NCI-H1417 treated with DMSO at 0.1 percent for 48 hours (cell line): ENCODE results near the gene EIF3J.
A peak's percentile ranks its signal among the peaks of the same experiment; 100 is the strongest.
"Not testable (repeated sequence)": the region's sequence is repeated elsewhere in the genome, so short reads cannot be mapped to it uniquely, and the experiment has no call there.

ENCODE experiments used
- DNase-seq: peaks from one replicate; lab custom pipeline; 2025; lab: John Stamatoyannopoulos, UW

Gene EIF3J, protein sequence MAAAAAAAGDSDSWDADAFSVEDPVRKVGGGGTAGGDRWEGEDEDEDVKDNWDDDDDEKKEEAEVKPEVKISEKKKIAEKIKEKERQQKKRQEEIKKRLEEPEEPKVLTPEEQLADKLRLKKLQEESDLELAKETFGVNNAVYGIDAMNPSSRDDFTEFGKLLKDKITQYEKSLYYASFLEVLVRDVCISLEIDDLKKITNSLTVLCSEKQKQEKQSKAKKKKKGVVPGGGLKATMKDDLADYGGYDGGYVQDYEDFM

DNA sequence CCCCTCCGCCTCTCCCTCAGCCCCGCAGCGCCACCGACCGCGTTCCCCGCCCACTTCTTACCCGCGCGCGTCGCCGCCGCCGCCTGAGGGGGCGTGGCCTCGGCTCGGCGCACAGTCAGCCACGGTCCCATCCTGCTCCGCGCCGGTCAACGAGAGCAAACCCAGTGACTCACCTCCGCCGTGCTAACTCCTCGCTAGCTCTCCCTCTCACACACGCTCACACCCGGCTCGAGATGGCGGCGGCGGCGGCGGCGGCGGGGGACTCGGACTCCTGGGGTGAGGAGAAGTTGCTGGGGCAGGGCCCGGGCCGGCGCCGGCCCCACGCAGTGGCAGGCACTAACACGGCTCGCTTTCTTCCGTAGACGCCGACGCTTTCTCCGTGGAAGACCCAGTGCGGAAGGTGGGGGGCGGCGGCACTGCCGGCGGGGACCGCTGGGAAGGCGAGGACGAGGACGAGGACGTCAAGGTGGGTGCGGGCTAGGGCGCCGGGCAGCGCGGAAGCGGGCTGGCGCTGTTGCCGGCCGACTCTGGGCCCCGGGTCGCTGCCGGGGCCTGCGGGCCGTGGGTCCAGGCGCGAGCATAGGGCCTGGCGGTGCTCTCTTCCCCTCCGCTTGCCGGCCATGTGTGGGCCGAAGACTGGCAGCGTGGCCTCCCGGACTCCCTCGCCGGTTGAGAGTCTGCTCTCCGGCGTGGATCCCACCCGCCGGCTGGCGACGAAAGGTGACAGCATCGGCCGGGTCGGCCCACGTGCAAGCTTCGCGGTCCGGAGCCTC, at the start of gene EIF3J:
EIF3J (plus strand) TSS at position 186 of the 773 bp plus-strand sequence; CDS start at position 234, 48 bp downstream.
- peak; percentile 75 for DNase-seq

DNA sequence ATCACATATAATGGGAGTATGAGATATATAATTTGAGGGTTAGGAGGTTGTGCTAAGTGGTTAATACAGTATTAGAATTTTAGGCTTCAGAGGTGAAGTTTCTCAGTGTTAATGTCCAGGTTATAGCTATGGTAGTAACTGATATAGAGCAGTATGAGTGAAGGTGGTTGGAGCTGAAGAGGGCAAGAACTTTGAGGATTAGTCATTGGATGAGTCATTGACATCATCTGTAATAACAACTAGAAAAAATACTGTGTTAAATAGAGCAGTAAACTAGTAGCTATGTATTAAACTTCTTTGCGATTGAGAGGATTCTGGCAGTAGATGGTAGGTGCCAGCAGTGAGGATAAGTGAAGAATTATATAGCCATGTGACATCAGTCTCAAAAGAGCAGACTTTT, 47.5 kb upstream of the EIF3J start:
- DNase-seq, result no peak

DNA sequence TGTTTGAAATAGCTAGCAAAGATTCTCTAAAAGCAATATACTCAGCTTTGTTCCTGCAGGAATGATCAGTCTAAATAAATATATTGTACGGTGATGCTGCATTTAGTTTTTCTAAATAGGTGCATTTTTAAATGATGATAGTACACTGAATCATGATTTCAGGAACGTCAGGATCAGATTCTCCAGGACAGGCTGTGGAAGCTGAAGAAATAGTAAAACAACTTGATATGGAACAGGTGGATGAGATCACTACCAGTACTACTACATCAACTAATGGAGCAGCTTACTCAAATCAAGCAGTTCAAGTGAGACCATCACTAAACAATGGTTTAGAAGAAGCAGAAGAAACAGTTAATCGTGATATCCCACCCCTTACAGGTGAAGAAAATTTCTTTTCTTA, 46.3 kb upstream of the EIF3J start:
- DNase-seq, result no peak

DNA sequence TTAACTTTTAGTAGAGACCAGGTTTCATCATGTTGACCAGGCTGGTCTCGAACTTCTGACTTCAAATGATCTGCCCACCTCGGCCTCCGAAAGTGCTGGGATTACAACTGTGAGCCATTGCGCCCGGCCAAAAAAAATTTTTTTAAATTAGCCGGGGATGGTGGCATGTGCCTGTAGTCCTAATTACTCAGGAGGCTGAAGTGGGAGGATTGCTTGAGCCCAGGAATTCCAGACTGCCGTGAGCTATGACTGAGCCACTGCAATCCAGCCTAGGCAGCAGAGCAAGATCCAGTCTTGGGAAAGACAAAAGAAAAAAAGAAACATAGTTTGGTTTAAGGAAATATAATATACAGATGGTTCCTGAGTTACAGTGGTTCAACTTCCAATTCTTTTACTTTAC, 44.9 kb upstream of the EIF3J start:
- no peak for DNase-seq

DNA sequence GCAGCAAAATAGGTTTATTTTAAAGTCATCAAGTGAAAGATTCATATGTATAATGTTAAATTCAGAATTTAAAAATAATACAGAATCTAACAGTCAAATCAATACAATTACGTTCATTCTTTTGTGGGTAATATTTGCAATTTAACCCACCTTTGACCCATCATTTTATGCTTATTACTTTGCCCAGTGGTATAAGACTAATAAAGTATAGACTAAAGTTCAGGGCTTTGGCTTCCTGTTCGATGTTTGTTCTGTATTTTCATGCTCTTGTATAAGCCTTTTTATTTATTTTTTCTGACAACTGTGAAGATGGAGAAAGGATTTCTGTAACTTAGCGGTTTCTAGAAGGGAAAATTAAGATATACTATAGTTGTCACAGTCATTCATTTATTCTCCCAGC, 44.3 kb upstream of the EIF3J start:
- no peak for DNase-seq

DNA sequence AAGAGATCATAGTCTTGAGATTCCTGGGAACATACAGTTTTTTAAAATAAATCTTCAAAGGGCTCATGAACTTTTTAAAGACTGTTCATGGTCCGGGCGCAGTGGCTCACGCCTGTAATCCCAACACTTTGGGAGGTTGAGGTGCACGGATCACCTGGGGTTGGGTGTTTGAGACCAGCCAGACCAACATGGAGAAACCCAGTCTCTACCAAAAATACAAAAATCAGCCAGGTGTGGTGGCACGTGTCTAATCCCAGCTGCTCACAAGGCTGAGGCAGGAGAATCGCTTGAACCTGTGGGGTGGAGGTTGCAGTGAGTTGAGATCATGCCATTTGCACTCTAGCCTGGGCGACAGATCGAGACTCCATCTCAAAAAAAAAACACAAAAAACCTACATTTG, 41.4 kb upstream of the EIF3J start:
- no peak for DNase-seq

DNA sequence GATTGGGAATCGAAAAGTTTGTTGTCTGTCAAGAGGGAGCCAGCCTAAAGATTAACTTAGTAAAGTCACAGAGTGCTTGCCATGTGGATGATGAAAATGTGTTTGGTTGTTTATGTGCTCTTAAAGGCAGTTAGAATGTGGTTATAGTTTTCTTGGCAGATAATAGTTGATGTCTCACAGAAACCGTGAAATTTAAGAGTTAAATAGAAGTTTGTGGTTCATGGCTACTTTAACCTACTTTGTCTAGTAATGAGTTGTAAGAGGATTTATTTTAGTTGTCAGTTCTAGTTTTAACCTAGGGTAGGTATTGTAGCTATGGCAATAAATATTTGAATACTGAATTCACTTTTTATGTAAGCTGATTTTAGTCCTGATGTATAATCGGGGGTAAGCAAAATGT, 36.4 kb upstream of the EIF3J start:
- DNase-seq, result no peak

DNA sequence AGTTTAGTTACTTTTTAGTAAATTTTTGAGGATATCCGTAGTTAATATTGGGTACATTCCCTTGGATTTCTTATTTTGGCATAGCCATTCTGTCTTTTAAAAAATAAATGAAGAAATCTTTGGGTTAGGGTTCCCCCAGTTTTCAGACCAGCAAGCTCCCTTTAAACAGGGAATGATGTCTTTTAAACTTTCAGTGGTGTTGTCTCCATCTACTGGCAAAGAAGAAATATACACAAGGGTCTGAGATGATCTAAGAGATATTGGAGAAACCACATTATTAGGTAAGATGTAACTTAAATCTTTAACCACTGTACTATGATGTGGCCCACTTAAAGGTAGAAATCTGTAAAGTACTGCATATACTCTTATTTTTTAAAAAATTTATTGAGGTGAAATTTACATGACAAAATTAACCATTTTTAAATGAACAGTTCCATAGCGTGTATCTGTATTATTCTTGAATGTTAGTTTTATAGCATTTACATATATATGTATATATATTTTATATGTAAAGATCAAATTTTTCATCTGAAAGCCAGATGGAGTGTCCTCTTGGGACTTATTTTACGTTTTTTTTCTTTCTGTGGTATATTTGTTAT, 35.1 kb upstream of the EIF3J start:
- no peak for DNase-seq

DNA sequence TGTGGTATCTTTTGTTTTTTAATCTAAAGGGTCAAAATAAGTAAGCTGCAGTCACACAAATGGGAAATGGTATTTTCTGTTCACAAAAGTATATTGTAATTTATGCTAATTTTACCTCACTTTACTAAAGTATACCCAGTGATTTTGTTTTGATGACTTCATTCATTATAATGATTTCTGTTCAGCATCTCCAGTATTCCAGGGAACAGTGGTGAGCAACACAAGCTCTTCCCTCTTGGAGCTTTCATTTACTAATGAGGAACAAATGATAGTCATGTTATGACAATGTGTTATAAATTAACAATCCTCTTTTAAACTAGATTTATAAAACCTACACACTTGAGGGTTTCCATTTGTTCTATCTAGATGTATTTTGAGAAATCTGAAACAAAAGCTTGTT, 20.5 kb upstream of the EIF3J start:
- no peak for DNase-seq

DNA sequence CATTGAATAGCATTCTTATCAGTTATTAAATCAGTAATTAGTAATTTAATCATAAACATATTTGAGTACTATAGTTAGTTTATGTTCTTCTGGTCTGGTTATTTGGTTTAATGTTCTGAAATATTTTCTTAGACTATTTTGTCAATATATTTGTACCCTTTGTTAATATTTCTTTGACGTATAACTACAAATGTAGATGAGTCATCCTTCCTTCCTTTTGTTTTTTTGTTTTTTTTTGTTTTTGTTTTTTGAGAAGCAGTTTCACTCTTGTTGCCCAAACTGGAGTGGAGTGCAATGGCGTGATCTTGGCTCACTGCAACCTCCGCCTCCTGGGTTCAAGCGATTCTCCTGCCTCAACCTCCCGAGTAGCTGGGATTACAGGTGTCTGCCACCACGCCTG, 17.4 kb upstream of the EIF3J start:
- no peak for DNase-seq

DNA sequence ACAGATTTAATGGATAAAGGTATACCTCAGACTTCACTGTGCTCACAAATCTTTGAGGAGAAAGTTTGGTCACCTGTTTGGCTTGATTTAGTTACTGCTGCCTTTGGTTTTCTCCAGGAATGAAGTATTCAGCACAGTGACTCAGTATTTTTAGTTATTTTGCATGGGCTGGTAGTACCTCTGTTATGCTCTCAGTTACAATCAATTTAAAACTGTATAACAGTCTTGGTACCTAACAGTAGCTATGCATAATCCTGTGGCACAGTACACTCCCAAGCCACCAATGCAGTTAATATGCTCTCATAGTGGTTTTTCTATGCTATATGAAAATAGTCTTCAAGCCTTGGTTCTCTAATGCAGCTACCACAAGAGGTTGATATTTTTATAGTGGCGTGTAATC, 11.9 kb upstream of the EIF3J start:
- DNase-seq, result no peak

DNA sequence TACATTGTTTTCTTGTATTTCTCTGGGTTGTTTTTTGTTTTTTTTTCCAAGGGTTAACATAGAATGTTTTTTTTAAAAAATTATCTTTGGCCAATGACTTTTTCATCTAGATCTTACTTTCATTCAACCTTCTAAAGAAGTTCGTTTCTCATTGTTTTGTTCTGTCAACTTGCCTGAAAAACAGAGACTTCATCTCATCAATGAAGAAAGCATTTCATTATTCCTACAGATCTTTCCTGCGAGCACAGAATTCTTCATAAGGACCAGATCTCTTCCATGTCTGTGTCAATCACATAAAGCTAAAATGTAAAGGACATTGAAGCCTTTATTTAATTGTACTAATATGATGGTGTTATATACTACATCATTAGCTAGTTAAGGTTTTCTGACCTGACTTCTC, 9.7 kb upstream of the EIF3J start:
- no peak for DNase-seq

DNA sequence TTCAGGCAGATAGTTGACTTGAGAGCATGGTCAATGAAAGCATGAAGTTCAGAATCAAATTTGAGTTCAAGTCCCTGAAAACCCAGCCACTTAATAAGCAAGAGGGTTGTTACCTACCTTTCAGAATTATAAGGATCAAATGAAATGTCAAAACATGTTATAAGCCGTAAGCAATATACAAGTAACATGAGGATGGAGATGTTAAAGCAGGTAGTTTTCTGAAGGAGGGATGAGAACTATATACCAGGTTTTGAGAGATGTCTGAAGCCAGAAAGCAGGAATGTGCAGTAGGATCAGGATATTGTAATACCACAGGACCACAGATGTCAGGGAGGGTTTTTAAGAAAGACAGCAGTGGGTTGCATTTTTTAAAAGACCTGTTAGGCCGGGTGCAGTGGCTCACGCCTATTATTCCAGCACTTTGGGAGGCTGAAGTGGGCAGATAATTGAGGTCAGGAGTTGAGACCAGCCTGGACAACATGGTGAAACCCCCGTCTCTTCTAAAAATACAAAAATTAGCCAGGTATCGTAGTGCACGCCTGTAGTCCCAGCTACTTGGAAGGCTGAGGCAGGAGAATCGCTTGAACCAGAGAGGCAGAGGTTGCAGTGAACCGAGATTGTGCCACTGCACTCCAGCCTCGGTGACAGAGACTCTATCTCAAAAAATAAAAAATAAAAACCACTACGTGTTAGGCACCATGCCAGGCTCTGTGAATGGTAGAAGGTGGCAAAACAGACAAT, 6.9 kb upstream of the EIF3J start:
- DNase-seq, result no peak

DNA sequence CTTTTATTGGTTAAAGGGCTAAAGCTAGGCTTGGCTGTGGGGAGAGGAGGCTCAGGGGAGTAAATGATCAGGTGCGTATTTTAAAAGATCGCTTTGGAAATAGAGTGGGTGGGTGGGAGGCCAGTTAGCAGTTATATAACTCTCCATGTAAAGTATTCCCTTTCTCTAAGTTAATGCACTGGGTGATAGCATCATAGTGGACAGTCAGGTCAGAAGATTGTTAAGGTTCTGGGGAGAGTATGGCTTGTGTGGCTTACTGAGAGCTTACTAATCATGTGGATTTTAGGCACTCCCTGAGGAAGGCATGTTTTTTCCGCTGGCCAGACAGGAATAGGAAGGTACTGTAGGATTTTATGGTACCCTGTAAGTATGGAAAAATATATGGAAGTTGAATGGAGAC, 6.3 kb upstream of the EIF3J start:
- no peak for DNase-seq

DNA sequence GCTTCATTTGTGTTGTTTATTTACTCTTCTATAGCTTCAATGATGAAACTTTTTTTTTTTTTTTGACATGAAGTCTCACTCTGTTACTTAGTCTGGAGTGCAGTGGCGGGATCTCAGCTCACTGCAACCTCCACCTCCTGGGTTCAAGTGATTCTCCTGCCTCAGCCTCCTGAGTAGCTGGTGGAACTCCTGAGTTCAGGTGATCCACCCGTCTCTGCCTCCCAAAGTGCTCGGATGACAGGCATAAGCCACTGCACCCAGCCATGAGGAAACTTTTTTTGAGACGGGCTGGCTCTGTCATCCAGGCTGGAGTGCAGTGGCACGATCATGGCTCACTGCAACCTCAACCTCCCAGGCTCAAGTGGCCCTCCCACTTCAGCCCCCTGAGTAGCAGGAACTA, 4.7 kb upstream of the EIF3J start:
- not testable (repeated sequence) for DNase-seq

DNA sequence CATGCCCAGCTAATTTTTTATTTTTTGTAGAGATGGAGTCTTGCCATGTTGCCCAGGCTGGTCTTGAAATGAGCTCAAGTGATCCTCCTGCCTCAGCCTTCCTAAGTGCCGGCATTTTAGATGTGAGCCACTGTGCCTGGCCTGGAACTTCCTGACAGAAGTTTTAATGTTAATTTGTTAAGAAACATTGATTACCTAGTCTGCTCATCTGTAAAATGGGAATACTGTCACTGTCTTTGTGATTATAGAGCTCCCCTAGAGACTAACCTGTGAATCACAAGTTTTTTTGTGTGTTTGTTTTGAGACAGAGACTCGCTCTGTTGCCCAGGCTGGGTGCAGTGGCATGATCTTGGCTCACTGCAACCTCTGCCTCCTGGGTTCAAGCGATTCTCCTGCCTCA, 4.3 kb upstream of the EIF3J start:
- DNase-seq, result no peak

DNA sequence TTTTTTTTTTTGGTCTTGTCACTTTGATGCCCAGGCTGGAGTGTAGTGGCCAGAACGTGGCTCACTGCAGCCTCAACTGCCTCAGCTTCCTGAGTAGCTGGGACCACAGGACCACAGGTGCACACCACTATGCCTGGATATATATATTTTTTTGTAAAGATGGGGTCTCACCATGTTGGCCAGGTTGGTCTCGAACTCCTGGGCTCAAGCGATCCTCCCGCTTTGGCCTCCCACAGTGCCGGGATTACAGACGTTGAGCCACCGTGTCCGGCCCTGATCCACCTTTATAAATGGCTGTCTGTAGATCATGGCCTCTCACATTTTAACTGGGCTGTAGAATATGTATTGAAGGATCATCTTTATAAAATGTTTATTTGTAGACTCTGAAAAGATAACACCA, 1.9 kb upstream of the EIF3J start:
- no peak for DNase-seq

DNA sequence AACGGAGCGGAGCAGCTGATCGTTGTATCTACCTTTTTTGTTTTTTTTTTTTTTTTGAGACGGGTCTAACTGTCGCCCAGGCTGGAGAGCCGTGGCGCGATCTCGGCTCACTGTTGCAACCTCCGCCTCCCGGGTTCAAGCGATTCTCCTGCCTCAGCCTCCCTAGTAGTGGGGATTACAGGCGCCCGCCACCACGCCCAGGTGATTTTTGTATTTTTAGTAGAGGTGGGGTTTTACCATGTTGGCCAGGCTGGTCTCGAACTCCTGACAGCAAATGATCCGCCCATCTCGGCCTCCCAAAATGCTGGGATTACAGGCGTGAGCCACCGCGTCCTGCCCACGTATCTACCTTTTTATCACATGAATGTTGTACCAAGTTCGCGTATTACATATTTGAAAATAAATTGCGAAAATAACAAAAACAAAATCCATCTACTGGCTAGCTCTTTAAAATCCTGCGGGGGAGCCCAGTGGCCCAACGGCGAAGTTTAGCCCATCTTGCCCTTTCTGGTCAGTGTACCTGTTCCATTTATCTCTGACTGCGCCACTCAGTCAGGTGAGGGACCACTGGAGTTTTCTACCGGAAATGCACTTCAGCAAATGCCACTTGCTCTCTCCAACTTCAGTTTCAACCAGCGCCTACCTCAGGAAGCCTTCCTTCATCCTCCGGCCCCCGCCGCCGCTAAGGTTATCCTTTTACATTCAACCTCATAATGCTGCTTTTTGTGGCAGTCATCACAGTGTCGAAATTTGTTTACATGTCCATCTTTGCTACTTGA, 1.2 kb upstream of the EIF3J start:
- no peak for DNase-seq

DNA sequence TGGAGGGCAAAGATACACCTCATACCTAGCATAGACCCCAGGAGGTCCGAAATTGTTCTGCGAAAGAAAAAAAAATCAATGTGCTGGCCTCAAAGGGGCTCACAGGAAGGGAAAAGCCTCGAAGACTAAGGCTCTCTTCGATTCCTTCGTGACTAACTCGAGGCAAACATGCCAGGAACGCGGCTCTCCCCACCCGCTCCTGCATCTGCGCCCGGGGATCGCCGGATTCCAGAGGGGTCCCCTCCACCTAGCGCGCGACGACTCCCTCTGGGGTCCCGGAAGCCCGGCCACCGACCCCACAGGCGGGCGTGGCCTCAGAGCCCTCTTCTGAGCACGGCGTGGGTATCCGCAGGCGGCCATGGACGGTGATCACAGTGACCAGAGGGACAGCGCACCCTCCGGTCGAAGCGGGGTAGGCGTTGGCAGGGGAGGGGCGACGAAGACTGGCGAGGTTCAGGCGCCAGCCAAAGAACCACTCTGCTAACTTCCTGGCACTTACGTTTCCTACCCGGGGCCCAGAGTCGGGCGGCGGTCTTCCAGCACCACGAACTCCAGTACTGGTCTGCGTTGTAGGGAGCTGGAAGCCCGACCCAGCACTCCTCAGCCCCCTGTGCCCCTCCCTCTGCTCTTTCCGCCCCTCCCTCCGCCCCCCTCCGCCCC, 515 bp upstream of the EIF3J start:
- peak; percentile 51 for DNase-seq

DNA sequence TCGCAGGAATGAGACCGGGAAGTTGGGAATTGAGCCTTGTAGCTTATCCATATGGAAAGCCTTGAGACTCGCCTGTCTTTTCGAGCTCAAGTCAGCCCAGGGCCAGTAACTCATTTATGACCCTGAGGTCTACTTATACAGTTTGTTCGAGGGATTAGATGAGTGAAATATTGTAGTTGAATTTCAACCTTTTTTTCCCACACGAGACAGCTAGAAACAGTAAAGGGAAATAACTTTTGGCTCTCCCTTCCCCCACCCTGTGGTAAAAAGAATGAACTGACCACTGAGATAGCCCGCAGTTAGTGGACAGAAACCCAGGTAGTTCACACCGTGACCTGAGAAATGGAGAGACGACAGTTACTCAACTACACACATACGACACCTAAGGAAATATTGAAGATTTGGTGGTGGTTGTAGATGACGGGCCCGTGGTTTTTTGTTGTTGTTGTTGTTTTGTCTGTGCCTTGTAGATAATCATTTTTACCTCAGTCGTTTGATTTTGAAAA, 841 bp downstream of the EIF3J start:
- no peak for DNase-seq

DNA sequence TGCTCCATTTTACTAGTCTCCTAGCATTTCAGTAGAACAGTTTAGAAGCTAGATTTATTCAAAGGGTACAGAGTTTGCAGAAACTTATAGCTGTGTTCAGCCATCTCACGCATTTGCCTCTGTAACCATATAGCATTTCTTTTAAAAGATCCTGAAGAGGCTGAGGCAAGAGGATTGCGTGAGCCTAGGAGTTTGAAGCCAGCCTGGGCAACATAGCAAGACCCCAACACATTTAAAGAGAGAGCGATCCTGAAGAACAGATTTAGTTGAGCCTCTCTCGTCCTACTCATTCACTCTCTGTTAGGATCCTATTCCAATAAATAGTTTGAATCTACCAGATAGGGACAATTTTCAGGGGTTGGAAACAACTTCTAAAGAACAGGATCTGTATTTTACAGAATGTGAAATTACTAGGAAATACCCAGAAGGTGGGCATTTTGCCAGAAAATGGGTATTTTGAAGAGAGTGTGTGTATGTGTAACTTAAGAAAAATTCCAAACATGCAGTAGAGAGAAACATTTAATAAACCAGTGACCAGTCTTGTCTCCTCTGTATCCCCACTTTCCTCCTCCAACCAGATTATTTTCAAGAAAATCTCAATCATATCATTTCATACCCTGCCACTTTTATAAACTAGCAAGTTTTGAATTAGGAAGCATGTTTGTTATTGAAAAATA, 4.5 kb downstream of the EIF3J start:
- no peak for DNase-seq
